Heart right ventricle (tissue), 16 donors: ENCODE results near the gene OTUD7B. TPM values are rescaled to one million over a fixed set of nuclear protein-coding genes. Genes with fewer than 3 reads are reported as not detected.
"Not testable (repeated sequence)": the region's sequence is repeated elsewhere in the genome, so short reads cannot be mapped to it uniquely, and the experiment has no call there.

Experiments
- ATAC-seq, 8 donors: fragments of 200-7000 bp; cut with Tn5 transposase; one replicate each; pipeline ENCODE4 v1.9.1; 2020; ENCODE audit warnings: mild to moderate bottlenecking in 8 of 8, moderate library complexity in 8 of 8, moderate number of reproducible peaks in 1 of 8
- DNase-seq, 2 donors: peaks; one replicate each; pipeline ENCODE4 v3.0.0-alpha.2; 2020
- H3K27ac ChIP-seq, 10 donors: fragments of 200-600 bp; sonication (generic) in 2 of 10; one replicate each; pipeline versions ENCODE4 v1.5.0 to v1.8.0; 2020 to 2022; ENCODE audit warnings: mild to moderate bottlenecking in 3 of 10
- H3K27me3 ChIP-seq, 7 donors: fragments of 200-600 bp; one replicate each; pipeline ENCODE4 v1.8.0; 2021 to 2022; ENCODE audit warnings: mild to moderate bottlenecking in 2 of 7
- H3K36me3 ChIP-seq, 9 donors: fragments of 200-600 bp; sonication (generic) in 1 of 9; one replicate each; pipeline versions ENCODE4 v1.5.0 to v1.8.0; 2020 to 2022; ENCODE audit warnings: mild to moderate bottlenecking in 2 of 9
- H3K4me1 ChIP-seq, 9 donors: fragments of 200-600 bp; sonication (generic) in 1 of 9; one replicate each; pipeline versions ENCODE4 v1.5.0 to v1.8.0; 2020 to 2022; ENCODE audit warnings: mild to moderate bottlenecking in 4 of 9
- H3K4me3 ChIP-seq, 10 donors: fragments of 200-600 bp; sonication (generic) in 2 of 10; one replicate each; pipeline versions ENCODE4 v1.5.0 to v1.8.0; 2020 to 2022; ENCODE audit warnings: mild to moderate bottlenecking in 7 of 10, moderate library complexity in 2 of 10
- H3K9me3 ChIP-seq, 11 donors: fragments of 200-600 bp in 10 of 11; sonication (generic) in 2 of 11; one replicate each; pipeline versions ENCODE4 v1.5.0 to v1.8.0; 2013 to 2022; ENCODE audit warnings: mild to moderate bottlenecking in 2 of 11, control low read depth in 1 of 11, moderate library complexity in 1 of 11
- WGBS, 2 donors: extraction: QIAGEN DNeasy Blood & Tissue Kit; methylation state at CpG; one replicate each; pipeline ENCODE4 v1.1.7; 2013; ENCODE audit warnings: inconsistent platforms in 1 of 2; 5-methylcytosine and 5-hydroxymethylcytosine counted together
- intact Hi-C, 10 donors: fragments of 100-400 bp; cut with DNase I; formaldehyde crosslinking; loops; one replicate each; pipeline versions ENCODE4 v1.11.1 to v1.14.2; 2022
- polyA plus RNA-seq, 2 donors: library from polyadenylated mRNA; stranded (reverse); fragments of 200-250 nt; gene quantifications; one replicate each; pipeline ENCODE4 v1.2.3, GENCODE V29; 2013
- total RNA-seq, 10 donors: library from RNA; stranded (reverse); fragmentation: NEBNext Ultra II Directional in 3 of 10; extraction: Animal tissue kit (Norgen Biotek cat#: 25700) in 3 of 10; gene quantifications; one replicate each; pipeline versions ENCODE4 v1.2.1 to v1.2.4, GENCODE V29; 2021 to 2023
- TF ChIP-seq, protein P1 (sequence below), 9 donors: fragments of 200-600 bp; sonication (generic) in 2 of 9; IDR thresholded peaks; one replicate each; pipeline versions ENCODE4 v1.5.0 to v1.8.0; 2021 to 2022; ENCODE audit warnings: antibody characterized with exemption in 9 of 9, mild to moderate bottlenecking in 5 of 9, moderate library complexity in 1 of 9
- donor health status: Arrhythmogenic right ventricular cardiomyopathy.
- donor health status: ischemic (EF 13 %, LVEDD 7.1; RV severe dilation, severe dysfunction).
- donor health status: healthy with polysubstance abuse.
- donor health status: DM: no; HTN: yes; CAD: no.
- donor health status: DM: no; HTN: no; CAD: no.
- donor health status: ischemic (EF 25% LVEDD 6.9; RV normal size, moderate dysfunction).
- donor health status: ischemic (EF 25% LVEDD 5.7; RV mildly dilated, moderate dysfunction).
- donor health status: healthy.
- donor health status: DM: yes; HTN: yes; CAD: no.
- donor health status: Ischemic cardiomyopathy.
- donor health status: ischemic (EF 35%, LVEDD 5.7; RV mildly dilated, moderate dysfunction).
- donor health status: nonischemic (EF 11% LVEDD 7.7; RV severe dilation, severe dysfunction).
- donor health status: DM: yes; HTN: yes; CAD: no.
- donor health status: PGD.
- donor health status: ischemic (EF 29% LVEDD 5.4; RV normal size, mild dysfunction).
- donor health status: nonischemic (EF 23%, LVEDD 6.1; RV moderate dilation, normal function).

OTUD7B gene
- total and polyA plus RNA-seq, 12 donors: 3.1 to 34.4 (median 28.1) TPM

DNA sequence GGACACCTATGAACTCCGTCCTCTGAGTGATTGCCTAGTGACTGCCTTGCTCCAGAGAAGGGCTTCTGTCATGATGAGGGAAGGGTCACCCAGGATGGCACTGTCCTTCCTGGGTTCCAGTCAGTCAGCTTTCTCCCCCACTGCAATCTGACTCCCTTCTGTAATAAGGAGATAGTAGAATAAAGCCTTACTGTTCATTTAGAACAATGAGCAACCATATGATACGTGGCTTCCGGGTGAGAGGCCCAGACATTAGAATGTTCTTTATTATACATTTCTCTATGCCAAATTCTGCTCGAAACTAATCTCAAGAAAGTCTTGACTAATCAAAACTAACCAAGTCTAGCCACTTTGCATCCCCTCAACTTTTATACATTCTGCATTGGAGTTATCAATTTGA, 65.3 kb downstream of the OTUD7B start:
- intact Hi-C loops: no loop called here
- Histone ChIP-seq H3K27ac (no peak overlapping the region), H3K27me3 (peaks cover 0 to 4% (median 0%) of the 10 kb centered on the region in 7 donors), H3K9me3 (no peaks in the 10 kb centered on the region), H3K36me3 (peaks cover 0 to 74% (median 37%) of the 10 kb centered on the region in 9 donors), H3K4me1 (peaks cover 0 to 16% (median 5%) of the 10 kb centered on the region in 9 donors), H3K4me3 (no peak overlapping the region)
- ATAC-seq: no peak
- TF ChIP-seq, protein P1, sequence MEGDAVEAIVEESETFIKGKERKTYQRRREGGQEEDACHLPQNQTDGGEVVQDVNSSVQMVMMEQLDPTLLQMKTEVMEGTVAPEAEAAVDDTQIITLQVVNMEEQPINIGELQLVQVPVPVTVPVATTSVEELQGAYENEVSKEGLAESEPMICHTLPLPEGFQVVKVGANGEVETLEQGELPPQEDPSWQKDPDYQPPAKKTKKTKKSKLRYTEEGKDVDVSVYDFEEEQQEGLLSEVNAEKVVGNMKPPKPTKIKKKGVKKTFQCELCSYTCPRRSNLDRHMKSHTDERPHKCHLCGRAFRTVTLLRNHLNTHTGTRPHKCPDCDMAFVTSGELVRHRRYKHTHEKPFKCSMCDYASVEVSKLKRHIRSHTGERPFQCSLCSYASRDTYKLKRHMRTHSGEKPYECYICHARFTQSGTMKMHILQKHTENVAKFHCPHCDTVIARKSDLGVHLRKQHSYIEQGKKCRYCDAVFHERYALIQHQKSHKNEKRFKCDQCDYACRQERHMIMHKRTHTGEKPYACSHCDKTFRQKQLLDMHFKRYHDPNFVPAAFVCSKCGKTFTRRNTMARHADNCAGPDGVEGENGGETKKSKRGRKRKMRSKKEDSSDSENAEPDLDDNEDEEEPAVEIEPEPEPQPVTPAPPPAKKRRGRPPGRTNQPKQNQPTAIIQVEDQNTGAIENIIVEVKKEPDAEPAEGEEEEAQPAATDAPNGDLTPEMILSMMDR (IDR thresholded peaks at IDR 0.05): no peak
- no peak for DNase-seq
- 92% methylated on average over 4 of the region's 4 CpGs for WGBS, 2 donors

DNA sequence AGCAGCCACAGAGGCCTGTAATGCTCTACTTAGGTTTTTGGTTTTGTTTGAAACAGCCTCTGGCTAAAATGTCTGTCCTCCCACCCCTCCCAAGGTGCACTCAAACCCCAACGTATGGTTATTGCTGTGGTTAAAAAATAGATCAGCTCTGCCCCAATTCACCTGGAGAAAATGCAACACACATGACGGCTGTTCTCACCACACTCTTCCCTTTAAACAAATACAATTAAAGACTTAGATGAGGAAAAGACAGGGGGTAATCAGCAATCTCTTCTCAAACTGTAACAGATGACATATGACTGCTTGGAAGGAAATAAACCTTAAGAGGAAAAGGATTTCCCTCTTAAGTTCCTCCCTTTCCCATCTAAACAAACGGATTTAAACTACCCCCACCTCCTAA, 67.6 kb downstream of the OTUD7B start:
- TF ChIP-seq, protein P1 (IDR thresholded peaks at IDR 0.05): no peak
- no peak overlapping the region for H3K4me3 ChIP-seq
- H3K9me3 ChIP-seq: no peaks in the 10 kb centered on the region
- 44 to 45% methylated on average over 3 of the region's 3 CpGs for WGBS, 2 donors
- peaks cover 0 to 32% (median 21%) of the 10 kb centered on the region in 9 donors for H3K4me1 ChIP-seq
- peaks cover 0 to 4% (median 0%) of the 10 kb centered on the region in 7 donors for H3K27me3 ChIP-seq
- DNase-seq: no peak
- H3K36me3 ChIP-seq: peaks cover 0 to 51% (median 19%) of the 10 kb centered on the region in 9 donors
- H3K27ac ChIP-seq: peak overlapping the region in 5 of 10 donors; percentile 1 to 54 (median 47)
- intact Hi-C loops: no loop called here
- no peak for ATAC-seq

DNA sequence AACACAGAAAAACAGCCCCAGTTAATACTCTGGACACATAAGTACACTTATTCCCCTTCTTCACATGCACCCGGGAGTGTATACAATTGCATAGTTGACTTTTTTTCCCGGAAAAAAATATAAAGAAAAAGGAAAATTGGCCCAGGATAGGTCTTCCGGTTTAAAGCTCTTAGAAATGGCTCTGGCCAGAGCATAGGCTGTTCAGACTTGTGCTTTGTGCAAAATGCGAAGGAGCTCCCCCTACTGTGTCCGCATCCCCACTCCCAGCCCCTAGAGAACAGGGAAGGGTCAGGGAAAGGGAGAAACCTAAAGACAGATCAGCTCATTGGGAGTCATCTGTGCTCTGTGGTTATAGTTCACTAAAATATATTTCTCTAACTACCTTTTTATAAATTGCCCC, 68.3 kb downstream of the OTUD7B start:
- peak overlapping the region in 5 of 10 donors; percentile 1 to 54 (median 24) for H3K27ac ChIP-seq
- H3K9me3 ChIP-seq: no peaks in the 10 kb centered on the region
- DNase-seq (peak in 1 of 2 donors; percentile 48), ATAC-seq (peak in 7 of 8 donors; percentile 42 to 68 (median 55))
- peaks cover 0 to 4% (median 0%) of the 10 kb centered on the region in 7 donors for H3K27me3 ChIP-seq
- WGBS, 2 donors: 31 to 35% methylated on average over 5 of the region's 5 CpGs
- no peak overlapping the region for H3K4me3 ChIP-seq
- intact Hi-C loops: no loop called here
- H3K4me1 ChIP-seq: peaks cover 0 to 38% (median 28%) of the 10 kb centered on the region in 9 donors
- peaks cover 0 to 44% (median 18%) of the 10 kb centered on the region in 9 donors for H3K36me3 ChIP-seq
- TF ChIP-seq, protein P1 (IDR thresholded peaks at IDR 0.05): peak in 6 of 9 donors; percentile 41 to 67 (median 50)

DNA sequence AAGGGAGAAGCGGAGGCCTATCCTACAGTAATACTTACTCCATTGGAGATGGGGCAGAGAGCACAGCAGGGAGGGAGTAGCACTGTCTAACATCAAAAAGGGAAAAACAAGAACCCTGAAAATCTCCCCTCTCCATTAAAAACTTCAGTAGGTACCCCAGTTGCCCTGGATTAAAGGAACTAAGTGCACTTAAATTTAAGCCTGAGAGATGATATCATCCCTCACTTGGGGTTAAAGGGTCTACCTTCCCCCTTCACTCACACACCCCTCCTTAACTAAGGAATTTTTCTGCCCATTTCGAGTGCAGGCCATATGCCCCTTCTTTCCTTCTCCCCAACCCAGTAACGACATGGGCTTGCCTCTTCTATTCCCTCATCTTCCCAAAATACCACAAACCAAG, 70.1 kb downstream of the OTUD7B start:
- Histone ChIP-seq H3K27me3 (peaks cover 0 to 4% (median 0%) of the 10 kb centered on the region in 7 donors), H3K27ac (peak overlapping the region in 4 of 10 donors; percentile 71 to 92 (median 74)), H3K4me1 (peaks cover 0 to 54% (median 40%) of the 10 kb centered on the region in 9 donors), H3K4me3 (no peak overlapping the region), H3K9me3 (no peaks in the 10 kb centered on the region), H3K36me3 (peaks cover 0 to 26% (median 11%) of the 10 kb centered on the region in 9 donors)
- TF ChIP-seq, protein P1 (IDR thresholded peaks at IDR 0.05): no peak
- ATAC-seq (no peak), DNase-seq (no peak)
- WGBS, 2 donors: 86 to 91% methylated on average over 3 of the region's 3 CpGs
- intact Hi-C loops: no loop called here

DNA sequence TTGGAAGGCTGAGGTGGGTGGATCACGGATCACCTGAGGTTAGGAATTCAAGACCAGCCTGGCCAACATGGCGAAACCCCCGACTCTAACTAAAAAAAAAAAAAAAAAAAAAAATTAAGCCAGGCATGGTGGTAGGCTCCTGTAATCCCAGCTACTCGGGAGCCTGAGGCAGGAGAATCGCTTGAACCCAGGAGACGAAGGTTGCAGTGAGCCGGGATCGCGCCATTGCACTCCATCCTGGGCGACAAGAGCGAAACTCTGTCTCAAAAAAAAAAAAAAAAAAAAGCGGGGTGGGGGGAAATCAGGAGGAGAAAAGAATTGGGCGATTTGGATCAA, 71.9 kb downstream of the OTUD7B start:
- H3K27ac ChIP-seq: peak overlapping the region in 9 of 10 donors; percentile 71 to 92 (median 82)
- DNase-seq, H3K36me3 ChIP-seq, H3K9me3 ChIP-seq, H3K27me3 ChIP-seq: not testable (repeated sequence)
- intact Hi-C loops: loop anchor here in 2 of 10 donors (2.0 to 5.0 kb wide), 2 partner anchors 41 to 50 kb away; partner anchors contain the start of gene BOLA1 (in 1 of the 2)
- 59 to 70% methylated on average over 11 to 13 of the region's 13 CpGs for WGBS, 2 donors
- ATAC-seq: peak in 4 of 8 donors; percentile 1 to 11 (median 6)
- H3K4me3 ChIP-seq: peak overlapping the region in 7 of 10 donors; percentile 18 to 42 (median 38)
- H3K4me1 ChIP-seq: peaks cover 0 to 59% (median 40%) of the 10 kb centered on the region in 9 donors
